ENCODE results near the gene CTPS2.

DNA sequence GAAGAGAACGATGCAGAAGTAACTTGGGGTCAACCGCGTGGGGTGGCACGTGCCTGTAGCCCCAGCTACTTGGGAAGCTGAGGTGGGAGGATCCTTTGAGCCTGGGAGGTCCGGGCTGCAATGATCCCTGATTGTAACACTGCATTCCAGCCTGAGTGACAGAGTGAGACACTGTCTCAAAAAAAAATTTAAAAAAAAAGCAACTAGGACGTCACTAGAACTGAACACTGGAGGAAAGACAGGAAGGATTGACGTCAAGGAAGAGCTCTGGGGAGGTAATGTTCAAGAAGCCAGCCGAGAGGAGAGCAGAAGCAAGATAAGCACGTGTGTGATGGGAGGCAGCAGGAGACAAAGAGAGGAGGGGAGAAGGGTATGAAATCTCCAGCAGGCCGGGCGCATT lies 33.8 kb downstream of the CTPS2 start:
- TF ChIP-seq CTCF (IDR thresholded peaks at IDR 0.05; ENCODE audit: low read length) (no peak), EZH2 (IDR thresholded peaks at IDR 0.05; ENCODE audit: borderline replicate concordance, low read length) (no peak)

All from OCI-LY1 (cell line).